ENCODE measurements around the gene NREP.

NREP gene

DNA sequence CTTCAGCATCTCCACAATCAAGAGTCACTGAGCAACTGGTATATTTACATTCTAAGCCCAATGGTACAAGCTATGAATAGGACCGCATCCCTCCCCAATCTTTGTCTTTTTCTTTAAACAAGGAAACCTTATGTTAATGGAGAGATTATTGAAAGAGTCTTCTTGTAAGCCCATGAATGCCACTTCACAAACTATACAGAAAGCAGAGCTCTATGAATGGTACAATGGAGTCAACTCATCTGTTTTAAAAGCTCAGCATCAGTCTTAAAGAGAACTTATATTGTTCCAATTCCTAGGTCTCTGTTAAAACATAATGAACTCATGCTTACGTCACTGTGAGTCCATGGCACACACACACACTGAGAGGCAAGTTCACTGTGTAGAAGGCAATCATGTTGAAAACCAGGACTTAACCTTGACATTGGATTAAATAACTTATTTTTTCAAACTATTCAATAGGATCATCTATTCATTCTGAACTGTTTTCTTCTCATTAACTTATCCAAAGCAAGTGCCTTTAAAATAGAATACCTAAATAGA, 4.5 kb downstream of the NREP start:
- H3K27ac Mint-ChIP-seq = no peak overlapping the region
- H3K27me3 Mint-ChIP-seq = no peaks in the 10 kb centered on the region
- peaks cover 32% of the 10 kb centered on the region for H3K4me1 Mint-ChIP-seq (ENCODE audit: low read depth)
- no peaks in the 10 kb centered on the region for H3K36me3 Mint-ChIP-seq (ENCODE audit: low read depth)
- no peak overlapping the region for H3K4me3 Mint-ChIP-seq
- no peaks in the 10 kb centered on the region for H3K9me3 Mint-ChIP-seq

DNA sequence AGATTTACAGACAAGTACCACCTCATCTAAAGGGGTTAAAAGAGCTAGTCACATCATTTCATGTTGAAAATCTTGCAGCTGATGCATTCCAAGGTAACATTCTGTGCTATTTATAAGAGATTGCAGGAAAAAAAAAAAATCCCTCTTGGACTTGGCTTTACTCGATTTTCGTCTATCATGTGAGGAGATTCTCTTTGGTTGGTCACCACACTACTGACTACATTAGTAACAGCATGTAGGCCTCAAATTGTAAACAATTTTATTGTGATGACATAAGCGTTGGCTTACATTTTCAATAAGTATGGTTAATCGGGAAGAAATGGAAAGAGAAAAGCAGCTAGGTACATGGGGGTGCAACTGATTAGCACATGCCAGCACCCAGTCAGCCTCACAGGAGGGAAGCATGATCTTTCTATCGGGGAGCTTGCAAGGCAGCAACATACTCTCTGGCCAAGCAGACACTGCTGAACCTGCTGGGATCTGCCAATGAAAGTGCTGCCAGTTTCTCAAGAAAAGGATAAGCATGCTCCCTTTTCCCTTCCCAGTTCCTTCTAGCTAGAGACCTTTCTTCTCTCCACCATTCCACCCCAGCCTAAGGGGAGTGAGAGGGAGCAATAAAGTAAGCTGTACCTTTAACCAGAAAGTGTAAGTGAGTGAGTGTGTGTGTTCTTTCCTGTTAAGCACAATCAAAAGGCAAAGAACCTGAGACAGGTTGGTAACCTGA, 7.5 kb downstream of the NREP start:
- H3K4me3 Mint-ChIP-seq = no peak overlapping the region
- no peaks in the 10 kb centered on the region for H3K36me3 Mint-ChIP-seq (ENCODE audit: low read depth)
- no peaks in the 10 kb centered on the region for H3K27me3 Mint-ChIP-seq
- no peak overlapping the region for H3K27ac Mint-ChIP-seq
- H3K9me3 Mint-ChIP-seq = no peaks in the 10 kb centered on the region
- H3K4me1 Mint-ChIP-seq (ENCODE audit: low read depth) = peaks cover 18% of the 10 kb centered on the region

DNA sequence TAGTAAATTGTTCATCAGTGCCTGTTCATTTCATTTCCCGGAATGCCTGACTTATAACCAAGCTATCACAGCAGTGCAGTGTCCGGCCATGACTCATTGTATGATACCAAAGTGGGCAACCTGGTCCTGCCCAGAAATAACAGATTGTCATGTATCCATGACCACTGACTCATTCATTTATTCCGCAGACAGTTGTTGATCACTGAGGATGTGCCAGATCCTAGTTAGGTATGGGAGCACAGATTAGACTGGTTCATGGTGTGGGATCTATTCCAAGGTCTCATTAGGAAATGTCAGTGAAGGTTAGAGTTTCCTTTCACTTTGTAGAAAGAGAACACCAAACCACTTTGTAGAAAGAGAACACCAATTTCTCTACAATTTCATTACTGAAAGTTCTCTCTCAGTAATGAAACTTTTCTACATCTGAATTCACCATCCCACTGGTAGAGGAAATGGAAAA, 8.7 kb downstream of the NREP start:
- Mint-ChIP-seq H3K27ac (peak overlapping the region; percentile 26), H3K9me3 (no peaks in the 10 kb centered on the region), H3K36me3 (ENCODE audit: low read depth) (no peaks in the 10 kb centered on the region), H3K4me3 (no peak overlapping the region), H3K27me3 (peaks cover 3% of the 10 kb centered on the region), H3K4me1 (ENCODE audit: low read depth) (peaks cover 13% of the 10 kb centered on the region)

DNA sequence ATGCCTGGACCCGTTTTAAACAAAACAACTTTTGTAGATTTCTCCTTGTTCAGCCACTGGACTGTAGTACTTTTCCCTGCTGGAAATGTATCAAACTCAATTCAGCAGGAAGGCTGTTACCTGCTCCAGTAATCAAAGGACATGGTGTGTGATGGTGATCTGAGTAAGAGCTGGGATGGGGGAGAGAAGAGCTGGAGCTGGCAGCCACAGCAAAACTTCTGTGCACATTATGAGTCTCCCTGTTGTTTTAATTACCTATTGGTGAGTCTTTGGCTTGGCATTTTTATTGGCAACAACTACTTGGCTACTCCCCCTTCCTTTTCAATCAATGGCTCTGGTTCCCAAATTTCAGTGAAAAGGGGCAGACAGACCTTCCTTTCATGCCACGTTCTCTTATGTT, 9.7 kb downstream of the NREP start:
- Mint-ChIP-seq H3K4me1 (ENCODE audit: low read depth) (peaks cover 17% of the 10 kb centered on the region), H3K36me3 (ENCODE audit: low read depth) (no peaks in the 10 kb centered on the region), H3K9me3 (no peaks in the 10 kb centered on the region), H3K27ac (no peak overlapping the region), H3K4me3 (no peak overlapping the region), H3K27me3 (peaks cover 3% of the 10 kb centered on the region)

DNA sequence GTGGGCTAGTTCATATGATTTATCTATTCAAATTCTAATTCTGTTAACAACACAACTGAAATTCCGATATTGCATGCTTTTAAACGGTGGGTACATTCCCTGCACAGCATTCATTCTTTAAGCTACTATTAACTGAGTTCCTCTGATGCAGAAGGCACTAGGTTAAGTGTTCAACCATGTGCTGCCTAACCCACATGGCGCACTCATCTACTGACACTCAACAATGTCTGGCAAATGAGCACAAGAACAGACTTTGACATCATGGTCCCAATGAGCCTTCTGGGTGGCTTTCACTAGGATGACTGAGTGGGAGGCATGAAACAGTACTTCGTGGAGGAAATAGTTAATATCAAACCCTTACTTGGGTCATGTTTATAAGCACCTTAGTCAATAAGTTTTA, 10.2 kb downstream of the NREP start:
- no peak overlapping the region for H3K27ac Mint-ChIP-seq
- H3K9me3 Mint-ChIP-seq = no peaks in the 10 kb centered on the region
- H3K4me3 Mint-ChIP-seq = no peak overlapping the region
- H3K36me3 Mint-ChIP-seq (ENCODE audit: low read depth) = no peaks in the 10 kb centered on the region
- H3K4me1 Mint-ChIP-seq (ENCODE audit: low read depth) = peaks cover 22% of the 10 kb centered on the region
- peaks cover 3% of the 10 kb centered on the region for H3K27me3 Mint-ChIP-seq

DNA sequence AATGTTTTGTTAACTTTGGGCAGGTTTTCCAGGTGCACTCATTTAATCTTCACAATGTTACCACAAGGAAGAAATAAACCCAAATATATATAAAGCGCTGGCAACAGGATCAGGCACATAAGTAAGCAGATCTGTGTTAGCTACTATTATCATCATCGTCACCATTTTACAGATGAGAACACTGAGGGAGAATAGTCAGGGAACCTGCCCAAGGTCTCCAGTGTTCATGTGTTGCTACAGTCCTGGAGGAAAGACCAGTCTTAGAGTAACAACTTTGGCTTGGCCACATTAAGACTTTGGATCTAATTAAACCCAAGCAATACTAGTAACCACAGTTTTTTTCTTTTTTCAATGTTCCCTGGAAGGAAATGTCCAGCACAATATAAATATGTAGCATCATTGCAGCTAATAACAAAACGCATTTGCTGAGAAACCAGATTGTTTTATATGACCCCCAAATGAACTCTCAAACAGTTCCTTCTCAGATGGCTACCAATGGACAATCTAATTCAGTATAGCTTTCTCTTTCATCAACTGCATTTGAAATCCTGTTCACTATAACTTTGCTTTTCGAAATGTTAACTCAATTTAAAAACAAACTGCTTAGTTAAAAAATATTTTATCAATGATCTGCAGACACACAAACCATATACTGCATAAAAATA, 11.8 kb downstream of the NREP start:
- Mint-ChIP-seq H3K36me3 (ENCODE audit: low read depth) (no peaks in the 10 kb centered on the region), H3K4me1 (ENCODE audit: low read depth) (peaks cover 32% of the 10 kb centered on the region), H3K4me3 (no peak overlapping the region), H3K27me3 (peaks cover 3% of the 10 kb centered on the region), H3K9me3 (no peaks in the 10 kb centered on the region), H3K27ac (no peak overlapping the region)

DNA sequence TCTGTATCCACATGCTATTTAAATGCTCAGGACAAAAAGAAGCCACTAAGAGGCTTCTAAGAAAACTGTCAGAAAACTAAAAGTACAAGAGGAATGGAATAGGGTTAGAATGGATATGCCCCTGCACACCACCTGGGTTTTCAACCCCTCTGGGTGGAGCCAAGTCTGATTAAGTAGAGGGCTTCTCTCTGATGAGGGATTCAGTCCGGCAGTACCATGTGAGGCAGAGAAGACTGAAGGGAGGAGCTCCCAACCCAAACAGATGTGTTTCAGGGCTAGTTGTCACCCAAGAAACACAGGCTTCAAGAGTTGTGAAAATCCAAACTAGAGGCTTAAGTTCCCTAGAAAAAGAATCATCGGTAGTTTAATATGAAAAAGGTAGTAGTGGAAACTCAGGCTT, 12.5 kb downstream of the NREP start:
- no peak overlapping the region for H3K4me3 Mint-ChIP-seq
- peaks cover 3% of the 10 kb centered on the region for H3K27me3 Mint-ChIP-seq
- H3K9me3 Mint-ChIP-seq = no peaks in the 10 kb centered on the region
- no peak overlapping the region for H3K27ac Mint-ChIP-seq
- peaks cover 32% of the 10 kb centered on the region for H3K4me1 Mint-ChIP-seq (ENCODE audit: low read depth)
- no peaks in the 10 kb centered on the region for H3K36me3 Mint-ChIP-seq (ENCODE audit: low read depth)

DNA sequence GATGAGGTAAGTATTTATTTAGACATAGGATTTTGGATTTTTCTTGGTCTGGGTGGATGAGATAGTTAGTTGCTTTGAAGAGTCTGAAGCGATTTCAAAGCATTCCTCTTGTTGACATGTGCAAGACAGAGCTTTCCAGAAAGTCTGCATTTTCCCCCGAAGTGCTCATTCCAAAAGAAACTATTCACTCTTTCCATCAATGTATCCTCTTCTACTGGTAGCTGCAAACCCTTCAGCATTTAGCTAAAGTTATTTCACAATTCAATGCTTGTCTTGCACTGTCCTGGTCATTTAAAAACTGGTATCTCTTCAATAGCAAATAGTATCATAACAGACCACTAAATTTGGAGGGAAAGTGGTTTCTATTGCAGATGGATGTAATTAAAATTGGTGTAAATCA, 13.0 kb downstream of the NREP start:
- H3K4me1 Mint-ChIP-seq (ENCODE audit: low read depth) = peaks cover 32% of the 10 kb centered on the region

DNA sequence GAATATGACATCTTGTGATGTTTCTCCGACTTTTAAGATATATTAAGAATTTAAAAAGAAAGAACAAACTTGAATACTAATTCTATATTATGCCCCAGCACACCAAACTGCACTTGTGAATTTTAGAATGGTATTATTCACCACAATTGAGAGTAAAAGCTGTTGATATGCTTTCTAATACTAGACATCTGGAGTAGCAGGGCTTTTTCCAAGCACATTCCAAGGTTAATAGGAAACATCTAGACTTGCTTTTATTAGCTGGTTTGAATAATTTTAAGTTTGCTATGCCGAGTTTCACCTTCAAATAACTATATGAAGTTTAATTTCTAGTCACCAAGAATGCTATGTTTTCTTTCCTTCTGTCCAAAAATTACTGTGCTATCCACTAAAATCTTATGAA, 13.5 kb downstream of the NREP start:
- Mint-ChIP-seq H3K4me3 (no peak overlapping the region), H3K27me3 (peaks cover 3% of the 10 kb centered on the region), H3K9me3 (no peaks in the 10 kb centered on the region), H3K27ac (no peak overlapping the region), H3K36me3 (ENCODE audit: low read depth) (no peaks in the 10 kb centered on the region), H3K4me1 (ENCODE audit: low read depth) (peaks cover 29% of the 10 kb centered on the region)

More for the DNA sequence above, 13.0 kb downstream of the NREP start:
- Mint-ChIP-seq H3K27me3 (peaks cover 3% of the 10 kb centered on the region), H3K9me3 (no peaks in the 10 kb centered on the region), H3K27ac (no peak overlapping the region), H3K36me3 (ENCODE audit: low read depth) (no peaks in the 10 kb centered on the region), H3K4me3 (no peak overlapping the region)

DNA sequence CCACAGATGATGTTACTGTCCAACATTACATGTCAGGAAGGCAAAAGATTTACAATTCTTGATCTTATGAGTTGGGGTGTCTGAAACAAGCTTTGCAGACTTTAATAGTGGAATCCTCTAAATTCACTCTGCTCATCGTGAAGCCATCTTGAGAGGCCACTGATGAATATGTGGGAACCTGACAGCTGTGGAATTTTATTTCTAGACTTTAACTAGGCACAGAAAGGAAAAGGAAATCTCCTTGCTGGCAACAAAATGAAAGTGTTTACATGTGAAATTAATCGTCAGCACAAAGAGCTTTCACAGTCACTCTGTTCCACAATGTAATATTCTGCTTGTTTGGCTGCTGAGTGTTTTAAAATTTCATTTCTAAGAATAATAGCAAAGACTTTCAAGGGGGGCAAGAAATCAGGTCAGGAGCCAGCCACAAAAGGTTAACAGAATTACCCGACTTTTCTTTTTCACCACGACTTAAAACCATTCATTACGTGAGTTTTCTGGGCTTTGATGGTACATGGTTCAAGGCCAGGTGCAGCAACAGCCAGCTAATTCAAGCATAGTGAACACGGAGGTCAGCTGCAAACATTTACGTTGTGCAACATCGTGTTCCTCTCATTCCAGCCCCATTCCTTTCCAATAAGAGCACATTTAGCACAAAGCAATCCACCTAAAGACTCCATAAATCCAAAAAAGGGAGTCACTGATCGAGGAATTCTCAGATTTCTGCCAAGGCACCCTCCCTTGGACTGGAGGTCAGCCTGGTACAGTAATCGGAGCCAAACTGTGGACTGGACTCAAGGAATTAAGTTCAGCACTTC, 14.6 kb downstream of the NREP start:
- peaks cover 22% of the 10 kb centered on the region for H3K4me1 Mint-ChIP-seq (ENCODE audit: low read depth)
- no peak overlapping the region for H3K27ac Mint-ChIP-seq
- no peaks in the 10 kb centered on the region for H3K9me3 Mint-ChIP-seq
- H3K27me3 Mint-ChIP-seq = peaks cover 3% of the 10 kb centered on the region
- H3K4me3 Mint-ChIP-seq = no peak overlapping the region
- no peaks in the 10 kb centered on the region for H3K36me3 Mint-ChIP-seq (ENCODE audit: low read depth)

DNA sequence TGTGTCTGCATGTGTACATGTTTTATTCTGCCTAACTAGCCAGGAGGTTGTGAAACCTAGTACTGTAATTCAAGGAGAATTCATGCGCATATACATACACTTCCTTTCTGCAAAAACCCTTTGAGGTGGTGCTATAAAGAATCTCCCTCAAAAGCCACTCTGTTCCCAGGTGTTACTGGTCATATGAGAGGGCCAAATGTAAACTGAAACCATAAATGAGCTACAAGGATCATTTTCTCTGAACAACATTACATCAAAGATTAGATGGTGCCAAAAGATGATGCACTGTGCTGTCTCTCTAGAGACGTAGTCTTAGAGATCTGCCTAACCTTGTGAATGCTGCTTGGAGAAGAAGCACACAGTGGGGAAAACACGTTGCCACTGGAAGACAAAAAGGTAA, 15.7 kb downstream of the NREP start:
- no peak overlapping the region for H3K4me3 Mint-ChIP-seq
- peaks cover 3% of the 10 kb centered on the region for H3K27me3 Mint-ChIP-seq
- peaks cover 22% of the 10 kb centered on the region for H3K4me1 Mint-ChIP-seq (ENCODE audit: low read depth)
- no peaks in the 10 kb centered on the region for H3K9me3 Mint-ChIP-seq
- no peaks in the 10 kb centered on the region for H3K36me3 Mint-ChIP-seq (ENCODE audit: low read depth)
- no peak overlapping the region for H3K27ac Mint-ChIP-seq

DNA sequence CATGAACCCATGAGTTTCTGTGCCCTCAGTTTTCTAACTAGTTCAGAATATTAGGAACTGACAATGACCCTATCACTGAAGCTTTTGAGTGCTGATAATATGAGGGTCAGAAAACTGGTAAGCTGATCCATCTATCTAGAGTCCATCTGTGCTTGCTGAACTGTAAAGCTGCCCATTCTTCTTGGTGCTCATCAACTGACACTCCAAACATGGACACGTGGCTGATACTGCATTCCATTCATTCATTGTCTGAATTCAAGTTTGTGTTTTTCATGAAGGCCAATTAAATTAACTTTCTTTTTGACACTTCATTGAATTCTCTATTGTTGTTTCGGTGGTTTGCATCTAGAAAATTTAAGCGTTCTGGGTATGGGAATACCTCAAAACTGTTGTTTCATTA, 17.6 kb downstream of the NREP start:
- no peak overlapping the region for H3K27ac Mint-ChIP-seq
- H3K9me3 Mint-ChIP-seq = no peaks in the 10 kb centered on the region
- peaks cover 24% of the 10 kb centered on the region for H3K4me1 Mint-ChIP-seq (ENCODE audit: low read depth)
- H3K27me3 Mint-ChIP-seq = peaks cover 3% of the 10 kb centered on the region
- no peak overlapping the region for H3K4me3 Mint-ChIP-seq
- H3K36me3 Mint-ChIP-seq (ENCODE audit: low read depth) = no peaks in the 10 kb centered on the region

DNA sequence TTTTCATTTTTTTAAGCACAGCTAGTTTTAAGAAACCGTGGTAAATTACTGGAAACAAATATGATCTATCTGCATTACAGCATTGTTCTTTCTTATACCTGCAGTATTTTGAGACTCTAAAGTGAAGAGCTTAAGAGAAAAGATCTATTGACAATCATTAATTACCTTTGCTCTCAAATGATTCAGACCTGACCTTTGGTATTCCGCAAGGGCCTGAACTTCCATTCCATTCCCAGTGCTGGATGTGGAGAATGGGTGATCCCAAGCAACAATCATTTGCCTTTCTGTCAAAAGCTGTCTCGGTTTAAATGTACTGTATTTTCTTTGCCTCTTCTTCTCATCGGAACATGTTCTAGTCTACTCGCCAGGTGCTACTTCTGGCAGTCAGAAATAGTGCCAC, 18.9 kb downstream of the NREP start:
- Mint-ChIP-seq H3K4me1 (ENCODE audit: low read depth) (peaks cover 30% of the 10 kb centered on the region), H3K27me3 (no peaks in the 10 kb centered on the region), H3K27ac (no peak overlapping the region), H3K36me3 (ENCODE audit: low read depth) (no peaks in the 10 kb centered on the region), H3K9me3 (no peaks in the 10 kb centered on the region), H3K4me3 (no peak overlapping the region)

DNA sequence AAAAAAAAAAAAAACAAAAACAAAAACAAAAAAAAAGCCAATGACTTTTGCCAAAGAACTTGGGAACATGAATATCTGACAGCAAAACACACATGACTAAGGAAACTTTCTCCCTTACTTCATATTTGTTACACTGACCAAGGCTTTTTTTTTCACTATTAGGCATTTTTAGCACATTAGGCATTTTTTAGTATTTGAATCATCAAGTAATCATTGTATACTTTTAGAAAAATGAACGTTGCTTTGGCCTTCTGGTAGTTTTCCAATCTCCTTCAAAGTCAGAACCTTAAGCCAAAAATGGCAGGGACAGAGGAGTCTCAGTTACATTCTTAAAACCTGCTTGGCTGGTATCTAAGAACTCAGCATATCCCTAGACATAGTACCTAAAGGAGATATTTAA, 19.3 kb downstream of the NREP start:
- Mint-ChIP-seq H3K36me3 (ENCODE audit: low read depth) (no peaks in the 10 kb centered on the region), H3K27me3 (no peaks in the 10 kb centered on the region), H3K4me3 (no peak overlapping the region), H3K9me3 (no peaks in the 10 kb centered on the region), H3K27ac (no peak overlapping the region), H3K4me1 (ENCODE audit: low read depth) (peaks cover 30% of the 10 kb centered on the region)

Measured in stimulated activated naive CD8-positive, alpha-beta T cell treated with anti-CD3 and anti-CD28 coated beads, Interleukin-15, Interleukin-2, amounts not matched to agents 100 ng/mL and 50 ng/mL, for 24 hours (primary cell).